Measurements from ENCODE around the gene SNX20. TPM values are rescaled to one million over a fixed set of nuclear protein-coding genes. Genes with fewer than 3 reads are reported as not detected.
A peak's percentile ranks its signal among the peaks of the same experiment; 100 is the strongest.

SNX20 gene
- total and polyA plus RNA-seq, 8 donors, result 1.3 to 17.6 (median 1.5) TPM

DNA sequence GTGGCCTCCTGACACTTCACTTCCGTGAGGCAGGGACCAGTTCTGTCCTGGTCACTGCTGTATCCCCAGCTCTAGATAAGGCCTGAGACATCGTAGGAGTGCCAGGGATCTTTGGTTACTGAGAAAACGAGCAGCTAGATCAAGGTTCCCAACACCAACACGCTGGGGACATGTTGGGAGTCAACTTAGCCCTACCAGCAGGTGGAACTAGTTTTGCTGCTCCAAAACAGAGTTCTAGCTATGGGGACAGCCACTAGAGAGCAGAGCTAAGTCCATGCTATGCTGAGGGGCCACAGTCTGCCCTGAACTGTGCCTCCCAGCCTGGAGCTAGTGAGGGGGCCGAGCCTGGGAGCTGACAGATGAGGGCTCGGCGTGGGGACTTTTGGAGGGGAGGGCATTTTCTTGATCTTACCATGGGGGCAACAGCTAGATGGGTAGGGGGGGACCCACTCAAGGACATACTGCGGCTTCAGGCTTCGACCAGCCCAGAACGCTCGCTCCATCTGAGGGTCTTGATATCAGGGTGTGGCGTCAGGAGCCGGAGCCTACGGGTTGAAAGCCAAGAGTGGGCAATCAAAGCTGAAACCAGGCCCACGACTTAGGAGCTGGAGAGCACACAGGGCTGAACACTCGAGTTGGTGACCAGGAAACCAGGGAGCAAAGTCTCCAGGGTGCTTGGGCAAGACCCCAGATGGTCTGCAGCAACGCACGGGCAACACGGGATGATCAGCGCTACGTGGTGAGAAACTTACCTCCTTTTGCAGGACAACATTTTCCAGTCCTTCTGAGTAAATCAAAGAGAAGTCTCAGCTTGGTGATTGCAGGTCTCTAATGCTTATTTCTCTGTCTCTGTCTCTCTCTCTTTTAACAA is 13.4 kb downstream of the SNX20 start:
- Histone ChIP-seq H3K4me3 (peak overlapping the region in 1 of 2 donors; percentile 20), H3K36me3 (peaks cover 0 to 20% of the 10 kb centered on the region in 2 donors), H3K9me3 (peaks cover 0 to 11% of the 10 kb centered on the region in 2 donors), H3K27ac (peak overlapping the region in 1 of 2 donors; percentile 75), H3K27me3 (no peaks in the 10 kb centered on the region), H3K4me1 (peaks cover 5 to 47% of the 10 kb centered on the region in 2 donors)
- intact Hi-C loops (cut with DNase I), result no loop called here
- ATAC-seq (no peak), DNase-seq (no peak)
- TF ChIP-seq, protein P1, sequence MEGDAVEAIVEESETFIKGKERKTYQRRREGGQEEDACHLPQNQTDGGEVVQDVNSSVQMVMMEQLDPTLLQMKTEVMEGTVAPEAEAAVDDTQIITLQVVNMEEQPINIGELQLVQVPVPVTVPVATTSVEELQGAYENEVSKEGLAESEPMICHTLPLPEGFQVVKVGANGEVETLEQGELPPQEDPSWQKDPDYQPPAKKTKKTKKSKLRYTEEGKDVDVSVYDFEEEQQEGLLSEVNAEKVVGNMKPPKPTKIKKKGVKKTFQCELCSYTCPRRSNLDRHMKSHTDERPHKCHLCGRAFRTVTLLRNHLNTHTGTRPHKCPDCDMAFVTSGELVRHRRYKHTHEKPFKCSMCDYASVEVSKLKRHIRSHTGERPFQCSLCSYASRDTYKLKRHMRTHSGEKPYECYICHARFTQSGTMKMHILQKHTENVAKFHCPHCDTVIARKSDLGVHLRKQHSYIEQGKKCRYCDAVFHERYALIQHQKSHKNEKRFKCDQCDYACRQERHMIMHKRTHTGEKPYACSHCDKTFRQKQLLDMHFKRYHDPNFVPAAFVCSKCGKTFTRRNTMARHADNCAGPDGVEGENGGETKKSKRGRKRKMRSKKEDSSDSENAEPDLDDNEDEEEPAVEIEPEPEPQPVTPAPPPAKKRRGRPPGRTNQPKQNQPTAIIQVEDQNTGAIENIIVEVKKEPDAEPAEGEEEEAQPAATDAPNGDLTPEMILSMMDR (IDR thresholded peaks at IDR 0.05), result no peak

DNA sequence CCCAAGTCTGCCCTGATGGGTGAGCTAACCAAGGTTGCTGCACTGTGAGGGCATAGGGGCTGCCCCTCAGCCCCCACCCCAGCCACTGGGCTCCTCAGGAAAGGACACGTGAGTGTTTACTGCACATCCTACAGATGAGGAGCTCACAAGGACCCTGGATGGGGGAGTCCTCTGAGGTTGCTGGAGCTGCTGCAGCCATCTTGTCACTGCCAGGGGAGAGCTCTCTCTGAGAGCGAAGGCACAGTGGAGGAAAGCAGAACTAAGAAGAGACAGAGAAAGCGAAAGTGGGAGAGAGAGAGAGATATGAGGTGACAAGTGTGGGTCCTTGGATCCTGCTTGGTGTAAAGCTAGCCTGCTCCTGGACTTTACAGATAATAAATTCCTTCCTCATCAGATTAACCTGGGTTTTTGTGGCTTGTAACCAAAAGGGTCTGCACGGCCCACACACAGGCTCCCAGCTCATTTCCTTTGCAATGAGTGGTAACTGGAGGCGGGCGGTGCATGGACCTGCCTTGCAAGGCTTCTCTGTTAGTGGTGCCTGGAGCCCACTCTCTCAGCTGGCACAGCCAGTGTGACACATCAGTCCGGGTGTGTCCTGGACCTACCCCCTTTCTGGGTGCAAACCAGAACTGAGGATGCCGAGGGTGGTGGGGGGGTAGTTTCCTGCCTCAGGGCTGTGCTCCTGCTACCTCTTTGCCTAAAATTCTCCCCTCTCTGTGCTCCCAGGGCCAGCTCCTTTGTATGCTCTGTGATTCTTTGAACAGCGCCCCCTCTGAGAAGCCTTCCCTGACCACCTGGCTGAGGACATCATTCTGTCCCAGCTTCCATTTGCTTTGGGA is 14.2 kb downstream of the SNX20 start:
- peak overlapping the region in 1 of 2 donors; percentile 75 for H3K27ac ChIP-seq
- H3K4me3 ChIP-seq, result peak overlapping the region in 1 of 2 donors; percentile 20
- DNase-seq (no peak), ATAC-seq (no peak)
- no peaks in the 10 kb centered on the region for H3K27me3 ChIP-seq
- peaks cover 0 to 5% of the 10 kb centered on the region in 2 donors for H3K9me3 ChIP-seq
- TF ChIP-seq, protein P1 (IDR thresholded peaks at IDR 0.05), result no peak
- H3K36me3 ChIP-seq, result peaks cover 0 to 13% of the 10 kb centered on the region in 2 donors
- intact Hi-C loops (cut with DNase I), result no loop called here
- H3K4me1 ChIP-seq, result peaks cover 5 to 47% of the 10 kb centered on the region in 2 donors

DNA sequence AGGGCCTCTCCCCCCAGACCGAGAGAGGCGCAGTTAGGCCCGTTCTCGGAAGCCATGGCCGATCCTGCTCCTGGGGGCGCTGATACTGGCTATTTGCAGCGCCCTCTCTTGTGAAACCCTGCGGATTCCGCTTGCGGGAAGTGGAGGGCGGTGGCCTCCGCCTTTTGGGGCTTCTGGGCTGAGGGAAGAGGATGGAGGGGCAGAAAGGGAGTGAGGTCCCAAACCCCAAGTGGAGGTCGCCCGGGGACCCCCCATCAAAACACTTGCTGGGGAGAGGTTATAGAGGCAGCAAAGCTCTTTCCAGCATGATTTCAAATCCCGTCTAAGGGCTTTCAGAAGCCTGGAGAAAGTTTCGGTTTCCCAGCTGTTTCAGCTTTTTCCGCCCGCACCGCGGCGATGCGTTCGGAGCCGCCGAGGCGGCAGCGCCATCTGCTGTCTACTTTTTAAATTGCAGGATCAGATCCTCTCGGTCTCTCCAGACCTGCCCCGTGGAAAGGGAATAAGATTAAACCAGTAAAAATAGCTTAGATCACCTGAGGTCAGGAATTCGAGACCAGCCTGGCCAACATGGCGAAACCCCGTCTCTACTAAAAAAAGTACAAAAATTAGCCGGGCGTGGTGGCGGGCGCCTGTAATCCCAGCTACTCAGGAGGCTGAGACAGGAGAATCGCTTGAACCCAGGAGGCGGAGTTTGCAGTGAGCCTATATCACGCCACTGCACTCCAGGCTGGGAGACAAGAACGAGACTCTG is 15.8 kb downstream of the SNX20 start:
- Histone ChIP-seq H3K4me1 (peaks cover 5 to 47% of the 10 kb centered on the region in 2 donors), H3K36me3 (peaks cover 0 to under 1% of the 10 kb centered on the region in 2 donors), H3K4me3 (peak overlapping the region; percentile 22 to 41), H3K27ac (peak overlapping the region in 1 of 2 donors; percentile 80), H3K27me3 (no peaks in the 10 kb centered on the region), H3K9me3 (no peaks in the 10 kb centered on the region)
- ATAC-seq, result peak; percentile 93
- DNase-seq, result peak; percentile 74 to 95 (median 86)
- TF ChIP-seq, protein P1 (IDR thresholded peaks at IDR 0.05), result peak; percentile 88 to 91
- intact Hi-C loops (cut with DNase I), result no loop called here

DNA sequence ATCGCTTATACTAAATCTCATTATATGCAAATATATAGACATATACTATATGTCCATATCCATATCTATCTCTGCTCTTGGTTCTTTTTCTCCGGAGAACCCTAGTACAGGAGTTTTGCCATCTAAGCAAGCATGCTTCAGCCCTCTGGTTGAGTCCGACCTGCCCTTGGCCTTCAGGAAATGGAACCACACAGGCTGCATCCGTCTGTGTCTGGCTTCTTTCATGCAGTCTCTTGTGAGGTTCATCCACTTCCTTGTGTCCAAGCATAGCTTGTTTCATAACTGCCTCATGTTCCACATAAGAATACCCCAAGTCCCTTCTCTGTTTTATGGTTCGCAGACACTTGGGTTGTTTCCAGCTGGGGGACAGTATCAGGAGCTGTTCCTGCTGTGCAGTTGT is 16.8 kb downstream of the SNX20 start:
- Histone ChIP-seq H3K27ac (peak overlapping the region in 1 of 2 donors; percentile 80), H3K36me3 (no peaks in the 10 kb centered on the region), H3K4me1 (peaks cover 5 to 47% of the 10 kb centered on the region in 2 donors), H3K9me3 (no peaks in the 10 kb centered on the region), H3K27me3 (no peaks in the 10 kb centered on the region), H3K4me3 (no peak overlapping the region)
- ATAC-seq (no peak), DNase-seq (no peak)
- TF ChIP-seq, protein P1 (IDR thresholded peaks at IDR 0.05), result no peak
- intact Hi-C loops (cut with DNase I), result no loop called here

Data from left lung (tissue), 10 donors.